ENCODE results near the gene AUH.
"Not testable (repeated sequence)": the region's sequence is repeated elsewhere in the genome, so short reads cannot be mapped to it uniquely, and the experiment has no call there.

The AUH gene

DNA sequence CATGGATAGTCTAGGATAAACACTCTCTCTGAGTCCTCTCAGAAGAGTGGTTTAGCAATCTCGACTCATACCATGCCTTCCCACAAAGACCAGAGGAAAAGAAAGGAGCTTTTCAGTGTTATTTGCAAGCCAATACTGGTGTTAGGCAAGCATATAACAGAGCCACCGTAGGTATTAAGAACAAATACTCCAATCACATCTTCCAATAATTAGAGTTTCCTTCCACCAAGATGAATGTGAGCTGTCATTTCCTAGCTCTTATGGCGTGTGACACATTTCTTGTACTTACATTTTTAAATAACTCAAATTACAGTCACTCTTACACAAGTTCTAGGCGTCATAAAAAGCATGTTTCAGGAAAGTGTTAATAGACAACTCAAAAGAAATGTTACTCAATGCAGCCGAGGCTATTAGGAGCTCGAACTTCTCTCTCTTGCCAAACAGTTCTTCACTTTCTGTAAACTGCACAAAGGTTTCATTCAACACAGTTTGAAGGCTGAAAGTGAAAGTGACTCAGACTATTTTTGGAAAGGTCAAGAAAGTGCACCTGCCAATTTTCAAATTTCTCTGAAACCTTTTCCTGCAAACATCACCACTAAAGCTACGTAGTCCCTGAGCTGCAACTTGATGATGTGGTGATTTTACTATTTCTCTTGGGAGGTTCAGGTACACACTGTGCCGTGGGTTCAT is 153.8 kb downstream of the AUH start:
- Histone ChIP-seq H3K9me3 (ENCODE audit: insufficient read depth, low read depth, low read length) (no peaks in the 10 kb centered on the region), H3K36me3 (ENCODE audit: insufficient read depth, low read length) (no peaks in the 10 kb centered on the region), H3K9ac (ENCODE audit: low read depth, low read length) (no peak overlapping the region), H3K27ac (ENCODE audit: low read depth, low read length) (no peak overlapping the region), H3K27me3 (ENCODE audit: insufficient read depth, low read length) (no peaks in the 10 kb centered on the region), H3K4me3 (ENCODE audit: low read length) (no peak overlapping the region), H3K4me1 (ENCODE audit: insufficient read depth, low read length) (no peaks in the 10 kb centered on the region)
- 89% methylated on average over 8 of the region's 8 CpGs for WGBS

DNA sequence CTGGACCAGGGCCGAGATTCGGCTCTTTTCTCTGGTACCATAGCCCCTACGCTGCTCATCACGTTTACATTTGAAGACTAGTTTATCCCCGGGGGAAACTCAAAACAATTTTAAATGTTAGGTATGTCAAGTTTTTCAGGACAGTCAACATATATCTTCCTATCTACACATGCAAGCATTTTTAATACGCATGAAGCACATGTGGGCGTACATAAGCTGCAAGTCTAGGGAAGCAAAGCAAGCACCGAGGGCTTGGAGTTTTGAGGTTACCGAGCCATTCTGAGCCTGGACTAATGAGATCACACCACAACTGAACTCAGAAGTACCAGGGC is 154.4 kb downstream of the AUH start:
- Histone ChIP-seq H3K27me3 (ENCODE audit: insufficient read depth, low read length) (no peaks in the 10 kb centered on the region), H3K9ac (ENCODE audit: low read depth, low read length) (no peak overlapping the region), H3K9me3 (ENCODE audit: insufficient read depth, low read depth, low read length) (no peaks in the 10 kb centered on the region), H3K4me3 (ENCODE audit: low read length) (no peak overlapping the region), H3K27ac (ENCODE audit: low read depth, low read length) (no peak overlapping the region), H3K36me3 (ENCODE audit: insufficient read depth, low read length) (no peaks in the 10 kb centered on the region), H3K4me1 (ENCODE audit: insufficient read depth, low read length) (no peaks in the 10 kb centered on the region)
- 97% methylated on average over 9 of the region's 9 CpGs for WGBS

DNA sequence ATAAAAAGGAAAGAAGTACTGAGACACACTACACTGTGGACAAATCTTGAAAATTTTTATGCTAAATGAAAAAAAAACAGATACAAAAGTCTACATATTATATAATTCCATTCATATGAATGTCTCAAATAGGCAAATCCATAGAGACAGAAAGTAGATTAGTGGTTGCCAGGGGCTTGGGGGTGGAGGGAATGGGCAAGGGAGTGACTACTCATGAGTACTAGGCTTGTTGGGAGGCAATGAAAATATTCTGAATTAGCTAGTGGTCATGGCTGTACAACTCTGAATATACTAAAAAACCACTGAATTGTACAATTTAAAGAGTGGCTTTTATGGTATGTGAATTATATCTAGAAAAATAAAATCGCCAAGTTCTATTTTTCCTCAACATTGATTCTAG is 154.9 kb downstream of the AUH start:
- H3K4me1 ChIP-seq (ENCODE audit: insufficient read depth, low read length), result no peaks in the 10 kb centered on the region
- H3K27me3 ChIP-seq (ENCODE audit: insufficient read depth, low read length), result no peaks in the 10 kb centered on the region
- no peak overlapping the region for H3K4me3 ChIP-seq (ENCODE audit: low read length)
- H3K9me3 ChIP-seq (ENCODE audit: insufficient read depth, low read depth, low read length), result no peaks in the 10 kb centered on the region
- H3K36me3 ChIP-seq (ENCODE audit: insufficient read depth, low read length), result no peaks in the 10 kb centered on the region
- H3K9ac ChIP-seq (ENCODE audit: low read depth, low read length), result no peak overlapping the region
- no CpG with 5 or more reads among the region's 1 CpG for WGBS
- no peak overlapping the region for H3K27ac ChIP-seq (ENCODE audit: low read depth, low read length)

DNA sequence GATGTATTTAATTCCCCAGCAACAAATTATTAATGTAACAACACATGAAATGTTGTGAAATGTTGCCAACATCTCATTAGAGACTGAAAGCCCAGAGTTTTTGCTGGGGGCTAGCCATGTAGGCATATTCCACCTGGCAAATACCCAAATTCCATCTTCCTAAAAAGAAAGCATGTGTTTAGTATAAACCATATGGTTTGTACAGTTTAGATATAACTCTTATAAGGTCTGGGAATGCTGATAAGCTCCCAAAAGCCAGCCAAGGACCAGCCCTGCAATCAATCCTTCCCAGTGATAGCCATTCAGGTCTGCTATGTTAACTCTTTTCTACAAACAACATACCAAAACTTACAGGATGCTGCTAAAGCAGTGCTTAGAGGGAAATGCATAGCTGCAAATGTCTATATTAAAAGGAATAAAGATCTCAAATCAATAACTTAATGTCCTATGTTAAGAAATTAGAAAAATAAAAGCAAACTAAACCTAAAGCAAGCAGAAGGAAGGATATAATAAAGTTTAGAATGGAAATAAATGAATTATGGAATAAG is 158.9 kb downstream of the AUH start:
- no peak overlapping the region for H3K9ac ChIP-seq (ENCODE audit: low read depth, low read length)
- H3K27ac ChIP-seq (ENCODE audit: low read depth, low read length), result no peak overlapping the region
- no peaks in the 10 kb centered on the region for H3K27me3 ChIP-seq (ENCODE audit: insufficient read depth, low read length)
- no peak overlapping the region for H3K4me3 ChIP-seq (ENCODE audit: low read length)
- H3K9me3 ChIP-seq (ENCODE audit: insufficient read depth, low read depth, low read length), result peaks cover 5% of the 10 kb centered on the region; the same call in 1 of the 2 replicates
- no peaks in the 10 kb centered on the region for H3K36me3 ChIP-seq (ENCODE audit: insufficient read depth, low read length)
- H3K4me1 ChIP-seq (ENCODE audit: insufficient read depth, low read length), result peaks cover 8% of the 10 kb centered on the region

DNA sequence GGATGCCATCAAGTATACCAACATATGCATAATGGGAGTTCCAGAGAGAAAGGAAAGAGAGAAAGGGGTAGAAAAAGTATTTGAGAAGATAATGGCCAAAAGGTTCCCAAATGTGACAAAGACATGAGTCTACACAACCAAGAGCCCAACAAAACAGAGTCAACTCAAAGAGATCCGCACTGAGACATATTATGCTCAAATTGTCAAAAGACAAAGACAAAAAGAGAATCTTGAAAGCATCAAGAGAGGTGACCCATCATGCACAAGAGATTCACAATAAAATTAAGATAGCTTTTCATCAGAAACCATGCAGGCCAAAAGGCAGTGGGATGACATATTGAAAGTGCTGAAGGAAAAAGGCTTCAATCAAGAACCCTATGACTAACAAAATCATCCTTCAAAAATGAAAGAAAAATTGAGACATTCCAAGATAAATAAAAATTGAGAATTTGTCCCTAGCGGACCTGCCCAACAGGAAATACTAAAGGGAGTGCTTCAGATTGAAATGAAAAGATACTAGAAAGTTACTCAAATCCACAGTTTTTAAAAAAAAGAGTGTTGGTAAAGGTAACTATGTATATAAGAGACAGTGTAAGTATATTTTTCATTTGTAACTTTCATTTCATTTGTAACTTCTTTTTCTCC is 160.9 kb downstream of the AUH start:
- Histone ChIP-seq H3K27ac (ENCODE audit: low read depth, low read length) (no peak overlapping the region), H3K9me3 (ENCODE audit: insufficient read depth, low read depth, low read length) (peaks cover 5% of the 10 kb centered on the region; the same call in 1 of the 2 replicates), H3K27me3 (ENCODE audit: insufficient read depth, low read length) (no peaks in the 10 kb centered on the region), H3K9ac (ENCODE audit: low read depth, low read length) (no peak overlapping the region), H3K4me3 (ENCODE audit: low read length) (no peak overlapping the region), H3K4me1 (ENCODE audit: insufficient read depth, low read length) (peaks cover 11% of the 10 kb centered on the region), H3K36me3 (ENCODE audit: insufficient read depth, low read length) (no peaks in the 10 kb centered on the region)
- WGBS, result 93% methylated on average over 2 of the region's 2 CpGs

- no peak overlapping the region for H3K27ac ChIP-seq (ENCODE audit: low read depth, low read length)
- peaks cover 7% of the 10 kb centered on the region for H3K27me3 ChIP-seq (ENCODE audit: insufficient read depth, low read length)
- H3K9ac ChIP-seq (ENCODE audit: low read depth, low read length), result no peak overlapping the region
- peaks cover 5% of the 10 kb centered on the region; the same call in 1 of the 2 replicates for H3K9me3 ChIP-seq (ENCODE audit: insufficient read depth, low read depth, low read length)
- H3K36me3 ChIP-seq (ENCODE audit: insufficient read depth, low read length), result no peaks in the 10 kb centered on the region
- H3K4me3 ChIP-seq (ENCODE audit: low read length), result no peak overlapping the region
- 96% methylated on average over 1 of the region's 1 CpG for WGBS
- H3K4me1 ChIP-seq (ENCODE audit: insufficient read depth, low read length), result peaks cover 11% of the 10 kb centered on the region
Measured at GRCh38 chr9:91199739-91200497, 161.8 kb downstream of the AUH start.

DNA sequence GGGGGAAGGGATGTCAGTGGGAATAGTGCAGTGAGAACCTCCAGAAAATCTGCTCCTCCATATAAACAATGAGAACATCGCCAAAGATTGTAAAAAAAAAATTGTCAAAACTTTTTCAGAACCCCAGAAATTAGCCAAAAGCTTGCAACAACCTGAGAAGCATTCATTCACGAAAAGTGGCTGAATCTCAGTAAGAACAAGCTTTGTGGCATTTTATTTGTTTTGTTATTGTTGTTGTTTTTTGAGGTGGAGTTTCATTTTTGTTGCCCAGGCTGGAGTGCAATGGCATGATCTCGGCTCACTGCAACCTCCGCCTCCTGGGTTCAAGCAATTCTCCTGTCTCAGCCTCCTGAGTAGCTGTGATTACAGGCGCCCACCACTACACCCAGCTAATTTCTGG is 162.8 kb downstream of the AUH start:
- not testable (repeated sequence) for H3K36me3 ChIP-seq (ENCODE audit: insufficient read depth, low read length); H3K9me3 ChIP-seq (ENCODE audit: insufficient read depth, low read depth, low read length); H3K27ac ChIP-seq (ENCODE audit: low read depth, low read length); H3K4me3 ChIP-seq (ENCODE audit: low read length); H3K9ac ChIP-seq (ENCODE audit: low read depth, low read length)
- Histone ChIP-seq H3K4me1 (ENCODE audit: insufficient read depth, low read length) (peaks cover 11% of the 10 kb centered on the region), H3K27me3 (ENCODE audit: insufficient read depth, low read length) (peaks cover 18% of the 10 kb centered on the region)
- WGBS, result 87% methylated on average over 5 of the region's 5 CpGs

GRCh38 chr9:91198405-91198804 is 163.3 kb downstream of the AUH start:
- Histone ChIP-seq H3K36me3 (ENCODE audit: insufficient read depth, low read length) (no peaks in the 10 kb centered on the region), H3K4me1 (ENCODE audit: insufficient read depth, low read length) (peaks cover 11% of the 10 kb centered on the region), H3K9me3 (ENCODE audit: insufficient read depth, low read depth, low read length) (peaks cover 5% of the 10 kb centered on the region; the same call in 1 of the 2 replicates), H3K9ac (ENCODE audit: low read depth, low read length) (no peak overlapping the region), H3K4me3 (ENCODE audit: low read length) (no peak overlapping the region), H3K27ac (ENCODE audit: low read depth, low read length) (no peak overlapping the region), H3K27me3 (ENCODE audit: insufficient read depth, low read length) (peaks cover 22% of the 10 kb centered on the region)

GRCh38 chr9:91197232-91198181 is 164.2 kb downstream of the AUH start:
- no peak overlapping the region for H3K9ac ChIP-seq (ENCODE audit: low read depth, low read length)
- H3K4me3 ChIP-seq (ENCODE audit: low read length), result no peak overlapping the region
- no peak overlapping the region for H3K27ac ChIP-seq (ENCODE audit: low read depth, low read length)
- H3K27me3 ChIP-seq (ENCODE audit: insufficient read depth, low read length), result peaks cover 29% of the 10 kb centered on the region
- peaks cover 5% of the 10 kb centered on the region; the same call in 1 of the 2 replicates for H3K9me3 ChIP-seq (ENCODE audit: insufficient read depth, low read depth, low read length)
- H3K36me3 ChIP-seq (ENCODE audit: insufficient read depth, low read length), result no peaks in the 10 kb centered on the region
- H3K4me1 ChIP-seq (ENCODE audit: insufficient read depth, low read length), result peaks cover 14% of the 10 kb centered on the region
- WGBS, result 85% methylated on average over 13 of the region's 13 CpGs

DNA sequence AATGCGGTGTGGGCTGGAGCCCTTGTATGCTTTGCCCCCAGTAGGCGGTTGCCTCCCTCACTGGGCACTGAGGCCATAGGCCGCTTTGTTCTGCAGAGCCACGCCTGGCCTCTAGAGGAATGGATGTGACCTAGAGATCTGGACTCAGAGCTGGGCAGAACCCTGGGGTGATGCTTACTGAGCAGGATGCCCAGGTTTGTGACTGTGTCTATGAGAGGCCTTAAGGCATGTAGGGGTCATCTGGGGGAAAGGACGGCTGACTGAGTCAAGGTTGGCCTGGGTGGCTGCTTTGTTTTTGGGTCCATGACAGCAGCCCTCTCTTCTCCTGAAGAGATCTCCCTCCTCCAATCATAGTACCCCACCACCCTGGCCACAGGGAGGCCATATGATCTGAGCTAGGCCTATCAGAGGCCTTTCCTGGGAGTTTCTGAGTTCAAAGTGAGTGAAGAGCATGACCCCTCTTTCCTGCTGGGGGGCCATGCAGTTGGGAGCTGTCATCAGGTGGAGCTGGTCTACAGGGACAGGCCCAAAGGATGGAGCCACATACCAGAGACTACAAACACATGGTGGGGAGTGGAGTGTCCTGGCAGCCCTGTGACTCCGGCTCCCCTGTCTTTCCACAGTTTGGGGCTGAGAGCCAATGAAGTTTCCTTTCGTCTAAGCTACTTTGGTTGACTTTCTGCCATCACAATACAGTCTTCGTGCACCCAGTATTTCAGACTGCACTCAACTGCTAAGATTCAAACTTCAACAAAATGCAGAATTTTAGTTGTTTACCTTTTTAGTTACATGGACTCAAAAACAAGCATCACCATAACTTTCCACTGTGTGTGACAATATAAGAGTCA is 165.4 kb downstream of the AUH start:
- 88% methylated on average over 8 of the region's 8 CpGs for WGBS
- Histone ChIP-seq H3K4me1 (ENCODE audit: insufficient read depth, low read length) (peaks cover 18% of the 10 kb centered on the region), H3K27ac (ENCODE audit: low read depth, low read length) (no peak overlapping the region), H3K4me3 (ENCODE audit: low read length) (no peak overlapping the region), H3K27me3 (ENCODE audit: insufficient read depth, low read length) (peaks cover 34% of the 10 kb centered on the region), H3K36me3 (ENCODE audit: insufficient read depth, low read length) (no peaks in the 10 kb centered on the region), H3K9me3 (ENCODE audit: insufficient read depth, low read depth, low read length) (peaks cover 2% of the 10 kb centered on the region; the same call in 1 of the 2 replicates), H3K9ac (ENCODE audit: low read depth, low read length) (no peak overlapping the region)

Measured in HUES64 (cell line).